Fibroblast of pulmonary artery (primary cell): ENCODE measurements around the gene RUNX2.

Experiments
- DNase-seq: peaks from one replicate; pipeline ENCODE4 v3.0.0-alpha.2; 2010; ENCODE audit warnings: low read depth
- H3K4me3 ChIP-seq: replicated peaks from 2 replicates; pipeline ENCODE4 v1.5.1; 2011; ENCODE audit warnings: low read depth, mild to moderate bottlenecking, control low read depth, low read length, moderate library complexity
- CTCF ChIP-seq: IDR thresholded peaks from 2 replicates; pipeline ENCODE4 v1.5.1; 2011; ENCODE audit warnings: mild to moderate bottlenecking, control low read depth, low read length, inconsistent platforms; ENCODE audit errors: missing control alignments

The RUNX2 gene

GRCh38 chr6:45505470-45505869, 177.3 kb downstream of the RUNX2 start:
- H3K4me3 ChIP-seq, result no peak overlapping the region
- TF ChIP-seq CTCF, result no peak

GRCh38 chr6:45507186-45507585, 179.1 kb downstream of the RUNX2 start:
- H3K4me3 ChIP-seq, result no peak overlapping the region
- TF ChIP-seq CTCF, result no peak
- no peak for DNase-seq

More at GRCh38 chr6:45505470-45505869, 177.3 kb downstream of the RUNX2 start:
- DNase-seq, result no peak

- TF ChIP-seq CTCF, result no peak
- no peak overlapping the region for H3K4me3 ChIP-seq
- no peak for DNase-seq
These were observed 181.3 kb downstream of the RUNX2 start for GRCh38 chr6:45509426-45509825.

- H3K4me3 ChIP-seq, result no peak overlapping the region
- no peak for TF ChIP-seq CTCF
- DNase-seq, result no peak
These were observed 184.6 kb downstream of the RUNX2 start for GRCh38 chr6:45512717-45513116.

- DNase-seq, result no peak
- no peak for TF ChIP-seq CTCF
- no peak overlapping the region for H3K4me3 ChIP-seq
These were observed 185.1 kb downstream of the RUNX2 start for GRCh38 chr6:45513213-45513618.

- no peak for DNase-seq
- no peak overlapping the region for H3K4me3 ChIP-seq
- TF ChIP-seq CTCF, result no peak
These were observed 185.7 kb downstream of the RUNX2 start for GRCh38 chr6:45513843-45514242.

- no peak overlapping the region for H3K4me3 ChIP-seq
- peak; percentile 30 for DNase-seq
- TF ChIP-seq CTCF, result no peak
These were observed 186.5 kb downstream of the RUNX2 start for GRCh38 chr6:45514454-45515230.
